Measurements from ENCODE around the gene CYP1A1. TPM values are rescaled to one million over a fixed set of nuclear protein-coding genes. Genes with fewer than 3 reads are reported as not detected.
"Not testable (repeated sequence)": the region's sequence is repeated elsewhere in the genome, so short reads cannot be mapped to it uniquely, and the experiment has no call there.

CYP1A1 gene
- total RNA-seq, 1 donor from 2014 or later: 0.27 TPM

- Mint-ChIP-seq H3K9me3 (no peaks in the 10 kb centered on the region), H3K4me3 (no peak within 1 kb of the TSS), H3K36me3 (no peaks in the 10 kb centered on the region), H3K27me3 (ENCODE audit: low read depth) (peaks cover 6% of the 10 kb centered on the region), H3K4me1 (peaks cover 10% of the 10 kb centered on the region), H3K27ac (no peak within 1 kb of the TSS)
- no peak for DNase-seq (ENCODE audit: low spot score in 2 of 2, unreplicated experiment in 2 of 2)
- TF ChIP-seq CTCF (IDR thresholded peaks at IDR 0.05; ENCODE audit: unreplicated experiment): no peak
These were observed 23.1 kb upstream of the CYP1A1 start, which contains the start of gene CYP1A2 for GRCh38 chr15:74748322-74748946. Gene CYP1A2 (plus strand): TSS chr15:74748845. CDS start chr15:74749739, 894 bp downstream.

GRCh38 chr15:74746389-74746788 lies 21.1 kb upstream of the CYP1A1 start:
- H3K4me3 Mint-ChIP-seq: no peak overlapping the region
- peaks cover 14% of the 10 kb centered on the region for H3K27me3 Mint-ChIP-seq (ENCODE audit: low read depth)
- H3K36me3 Mint-ChIP-seq: no peaks in the 10 kb centered on the region
- H3K27ac Mint-ChIP-seq: no peak overlapping the region
- H3K9me3 Mint-ChIP-seq: peaks cover 6% of the 10 kb centered on the region
- DNase-seq (ENCODE audit: low spot score in 2 of 2, unreplicated experiment in 2 of 2): no peak
- no peak for TF ChIP-seq CTCF (IDR thresholded peaks at IDR 0.05; ENCODE audit: unreplicated experiment)
- H3K4me1 Mint-ChIP-seq: no peaks in the 10 kb centered on the region

GRCh38 chr15:74742422-74742821 lies 17.1 kb upstream of the CYP1A1 start:
- no peak overlapping the region for H3K4me3 Mint-ChIP-seq
- no peak for TF ChIP-seq CTCF (IDR thresholded peaks at IDR 0.05; ENCODE audit: unreplicated experiment)
- no peaks in the 10 kb centered on the region for H3K4me1 Mint-ChIP-seq
- peaks cover 11% of the 10 kb centered on the region for H3K9me3 Mint-ChIP-seq
- no peak overlapping the region for H3K27ac Mint-ChIP-seq
- H3K27me3 Mint-ChIP-seq (ENCODE audit: low read depth): peaks cover 34% of the 10 kb centered on the region
- H3K36me3 Mint-ChIP-seq: no peaks in the 10 kb centered on the region
- no peak for DNase-seq (ENCODE audit: low spot score in 2 of 2, unreplicated experiment in 2 of 2)

- Mint-ChIP-seq H3K27me3 (ENCODE audit: low read depth) (peaks cover 69% of the 10 kb centered on the region), H3K9me3 (peaks cover 11% of the 10 kb centered on the region)
- not testable (repeated sequence) for H3K4me1 Mint-ChIP-seq; H3K27ac Mint-ChIP-seq; DNase-seq (ENCODE audit: low spot score in 2 of 2, unreplicated experiment in 2 of 2); H3K4me3 Mint-ChIP-seq; H3K36me3 Mint-ChIP-seq
These were observed 12.9 kb upstream of the CYP1A1 start for GRCh38 chr15:74738239-74738638.

- Mint-ChIP-seq H3K36me3 (no peaks in the 10 kb centered on the region), H3K27ac (no peak overlapping the region), H3K9me3 (peaks cover 5% of the 10 kb centered on the region), H3K4me3 (no peak overlapping the region), H3K4me1 (no peaks in the 10 kb centered on the region), H3K27me3 (ENCODE audit: low read depth) (peaks cover 81% of the 10 kb centered on the region)
- TF ChIP-seq CTCF (IDR thresholded peaks at IDR 0.05; ENCODE audit: unreplicated experiment): no peak
- no peak for DNase-seq (ENCODE audit: low spot score in 2 of 2, unreplicated experiment in 2 of 2)
These were observed 10.0 kb upstream of the CYP1A1 start for GRCh38 chr15:74735305-74735704.

GRCh38 chr15:74733269-74733668 lies 7.9 kb upstream of the CYP1A1 start:
- no peak overlapping the region for H3K27ac Mint-ChIP-seq
- peaks cover 4% of the 10 kb centered on the region for H3K9me3 Mint-ChIP-seq
- no peak overlapping the region for H3K4me3 Mint-ChIP-seq
- no peak for TF ChIP-seq CTCF (IDR thresholded peaks at IDR 0.05; ENCODE audit: unreplicated experiment)
- no peaks in the 10 kb centered on the region for H3K36me3 Mint-ChIP-seq
- peaks cover 85% of the 10 kb centered on the region for H3K27me3 Mint-ChIP-seq (ENCODE audit: low read depth)
- DNase-seq (ENCODE audit: low spot score in 2 of 2, unreplicated experiment in 2 of 2): no peak
- H3K4me1 Mint-ChIP-seq: no peaks in the 10 kb centered on the region
